ENCODE results near the gene ZSCAN18. TPM values are rescaled to one million over a fixed set of nuclear protein-coding genes. Genes with fewer than 3 reads are reported as not detected.

The ZSCAN18 gene
- total RNA-seq, 2 donors from 2014 or later = 29.3 to 30.7 TPM

Other genes with a start within 250 kb of the ZSCAN18 start
- gene ZNF587, start 248.4 kb downstream of the ZSCAN18 start, total RNA-seq = 10 to 100 TPM; 44.1 to 50.4 TPM
- 10 to 100 TPM; 23.4 to 37.1 TPM for gene ZNF814, start 209.2 kb downstream of the ZSCAN18 start, total RNA-seq
- 10 to 100 TPM; 28.0 to 29.6 TPM for gene ZNF417, start 181.6 kb downstream of the ZSCAN18 start, total RNA-seq
- gene ZNF418, start 162.8 kb downstream of the ZSCAN18 start, total RNA-seq = 1 to 10 TPM; 2.7 to 6.5 TPM
- gene ZNF256, start 150.5 kb downstream of the ZSCAN18 start, total RNA-seq = 10 to 100 TPM; 11.9 to 12.6 TPM
- gene C19orf18, start 123.7 kb downstream of the ZSCAN18 start, total RNA-seq = under 1 TPM; 0.37 to 0.65 TPM
- 1 to 10 TPM; 7.1 TPM for gene ZNF606, start 95.4 kb downstream of the ZSCAN18 start, total RNA-seq
- gene ZSCAN1, start 64.2 kb downstream of the ZSCAN18 start, total RNA-seq = not detected
- gene ZNF135, start 38.9 kb downstream of the ZSCAN18 start, total RNA-seq = under 1 TPM; 0.16 to 0.57 TPM
- gene ZNF329, start 52.6 kb upstream of the ZSCAN18 start, total RNA-seq = 10 to 100 TPM; 10.8 to 12.5 TPM
- 10 to 100 TPM; 30.4 to 41.0 TPM for gene ZNF274, start 84.8 kb upstream of the ZSCAN18 start, total RNA-seq
- gene ZNF544, start 130.7 kb upstream of the ZSCAN18 start, total RNA-seq = 10 to 100 TPM; 13.4 to 15.0 TPM
- 1 to 10 TPM; 5.6 to 6.6 TPM for gene ZNF8, start 180.7 kb upstream of the ZSCAN18 start, total RNA-seq
- 100 to 1,000 TPM; 108 to 110 TPM for gene ERVK3-1, start 207.1 kb upstream of the ZSCAN18 start, total RNA-seq
- gene ZSCAN22, start 228.8 kb upstream of the ZSCAN18 start, total RNA-seq = 1 to 10 TPM; 1.5 to 1.7 TPM